Natural killer cell (primary cell): ENCODE measurements around the gene SRRT. TPM values are rescaled to one million over a fixed set of nuclear protein-coding genes. Genes with fewer than 3 reads are reported as not detected.

Experiments
- ATAC-seq, 3 donors: fragments of 150-1000 bp in 2 of 3; fragments of 200-7000 bp in 1 of 3; cut with Tn5 transposase; 1 replicate in 1 of 3; 2 replicates in 2 of 3; pipeline ENCODE4 v1.10.0; 2021; ENCODE audit warnings: mild to moderate bottlenecking in 2 of 3, moderate library complexity in 2 of 3
- DNase-seq, 2 donors: peaks; one replicate each; pipeline versions ENCODE4 v3.0.0 to v3.0.0-alpha.2; 2013 to 2021; ENCODE audit warnings: mixed read lengths in 1 of 2
- H3K27ac ChIP-seq: one replicate; pipeline ENCODE4 v1.5.1; 2013; ENCODE audit warnings: mild to moderate bottlenecking, low read length
- H3K27me3 ChIP-seq: one replicate; pipeline ENCODE4 v1.6.1; 2013; ENCODE audit warnings: low read length; ENCODE audit not compliant: control insufficient read depth, insufficient read depth
- H3K36me3 ChIP-seq: one replicate; pipeline ENCODE4 v1.6.1; 2013; ENCODE audit warnings: low read length; ENCODE audit not compliant: control insufficient read depth, insufficient read depth
- H3K4me1 ChIP-seq: one replicate; pipeline ENCODE4 v1.6.1; 2013; ENCODE audit warnings: low read length; ENCODE audit not compliant: control insufficient read depth, insufficient read depth
- H3K4me3 ChIP-seq: one replicate; pipeline ENCODE4 v1.5.1; 2013; ENCODE audit warnings: low read length
- H3K9me3 ChIP-seq: one replicate; pipeline ENCODE4 v1.6.1; 2013; ENCODE audit warnings: low read length; ENCODE audit not compliant: control insufficient read depth, insufficient read depth
- H3K27ac Mint-ChIP-seq, 2 donors: one replicate each; pipeline ENCODE4 v1.8.0; 2022; ENCODE audit warnings: mild to moderate bottlenecking in 2 of 2, mixed read lengths in 2 of 2, moderate library complexity in 1 of 2
- H3K27me3 Mint-ChIP-seq, 2 donors: one replicate each; pipeline ENCODE4 v1.8.0; 2022; ENCODE audit warnings: low read depth in 2 of 2, mixed read lengths in 2 of 2
- H3K36me3 Mint-ChIP-seq: one replicate; pipeline ENCODE4 v1.8.0; 2022; ENCODE audit warnings: mixed read lengths
- H3K4me1 Mint-ChIP-seq, 2 donors: one replicate each; pipeline ENCODE4 v1.8.0; 2022; ENCODE audit warnings: mixed read lengths in 2 of 2
- H3K4me3 Mint-ChIP-seq: one replicate; pipeline ENCODE4 v1.8.0; 2022; ENCODE audit warnings: mild to moderate bottlenecking, moderate library complexity, mixed read lengths
- H3K9me3 Mint-ChIP-seq, 2 donors: one replicate each; pipeline ENCODE4 v1.8.0; 2022; ENCODE audit warnings: mixed read lengths in 2 of 2
- WGBS: methylation state at CpG from one replicate; pipeline ENCODE4 v1.1.7; 2013; ENCODE audit warnings: missing lambda C conversion rate; ENCODE audit not compliant: insufficient coverage; 5-methylcytosine and 5-hydroxymethylcytosine counted together
- intact Hi-C: fragments of 100-400 bp; cut with micrococcal nuclease; formaldehyde crosslinking; loops from one replicate; pipeline ENCODE4 v1.14.2; 2022
- total RNA-seq, 4 donors: library from RNA; stranded (reverse); fragments of 120-200 nt in 1 of 4; gene quantifications; one replicate each; pipeline versions ENCODE4 v1.2.3 to v1.2.4, GENCODE V29; 2013 to 2022
- TF ChIP-seq, protein P1 (sequence below): fragments of 200-600 bp; IDR thresholded peaks from one replicate; pipeline ENCODE4 v1.8.0; 2022; ENCODE audit warnings: antibody characterized with exemption

Gene SRRT
- total RNA-seq, 3 donors from 2014 or later (not counting 1 experiment from before 2014, with no cell fraction given): 281 to 307 (median 288) TPM

DNA sequence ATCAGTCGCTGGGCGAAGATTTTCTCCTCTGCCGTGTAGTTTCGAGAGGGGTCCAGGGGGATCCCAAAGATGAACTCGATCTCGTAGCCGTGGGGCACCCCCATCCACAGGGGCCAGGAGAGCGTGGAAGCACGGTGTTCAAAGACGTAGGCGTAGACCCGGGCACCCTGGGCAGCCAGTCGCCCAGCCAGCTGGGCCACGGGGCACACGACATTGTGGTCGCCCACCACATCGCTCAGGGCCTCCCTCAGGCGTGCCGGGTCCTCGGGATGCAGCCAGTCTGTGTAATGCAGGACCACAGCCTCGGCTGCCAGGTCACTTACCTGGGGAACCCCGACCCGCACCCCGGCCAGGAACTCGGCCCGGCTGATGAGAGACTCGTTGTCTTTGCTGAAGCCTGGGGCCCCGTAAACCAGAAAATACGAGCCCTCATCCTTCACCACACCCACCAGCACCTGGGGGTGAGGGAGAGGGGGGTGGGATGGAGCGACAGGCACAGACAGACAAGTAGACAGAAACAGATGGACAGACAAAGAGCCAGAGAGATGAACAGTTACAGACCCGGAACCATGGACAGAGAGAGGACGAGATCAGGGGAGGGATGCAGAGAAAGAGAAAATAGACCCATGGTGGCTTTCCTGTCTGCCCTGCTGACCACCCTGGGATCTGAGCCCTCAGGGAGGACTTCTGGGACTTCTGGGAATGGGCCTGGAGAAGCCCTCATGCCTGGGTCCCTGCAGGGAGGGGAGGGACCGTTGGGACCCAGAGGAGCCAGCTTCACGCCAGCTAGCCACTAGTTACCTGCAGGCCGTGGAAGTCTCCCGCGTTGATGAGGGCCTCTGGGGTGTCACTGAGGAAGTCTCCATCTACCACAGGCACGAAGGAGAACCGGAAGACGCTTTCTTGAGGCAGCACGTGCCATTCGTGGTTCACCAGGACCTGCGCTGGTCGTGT, 17.7 kb downstream of the SRRT start:
- no peak overlapping the region for H3K27ac ChIP-seq
- no peaks in the 10 kb centered on the region for H3K36me3 Mint-ChIP-seq
- peaks cover 6% of the 10 kb centered on the region for H3K36me3 ChIP-seq
- H3K4me1 ChIP-seq: peaks cover 54% of the 10 kb centered on the region
- WGBS: 87% methylated on average over 42 of the region's 44 CpGs
- H3K27ac Mint-ChIP-seq: no peak overlapping the region
- TF ChIP-seq, protein P1, sequence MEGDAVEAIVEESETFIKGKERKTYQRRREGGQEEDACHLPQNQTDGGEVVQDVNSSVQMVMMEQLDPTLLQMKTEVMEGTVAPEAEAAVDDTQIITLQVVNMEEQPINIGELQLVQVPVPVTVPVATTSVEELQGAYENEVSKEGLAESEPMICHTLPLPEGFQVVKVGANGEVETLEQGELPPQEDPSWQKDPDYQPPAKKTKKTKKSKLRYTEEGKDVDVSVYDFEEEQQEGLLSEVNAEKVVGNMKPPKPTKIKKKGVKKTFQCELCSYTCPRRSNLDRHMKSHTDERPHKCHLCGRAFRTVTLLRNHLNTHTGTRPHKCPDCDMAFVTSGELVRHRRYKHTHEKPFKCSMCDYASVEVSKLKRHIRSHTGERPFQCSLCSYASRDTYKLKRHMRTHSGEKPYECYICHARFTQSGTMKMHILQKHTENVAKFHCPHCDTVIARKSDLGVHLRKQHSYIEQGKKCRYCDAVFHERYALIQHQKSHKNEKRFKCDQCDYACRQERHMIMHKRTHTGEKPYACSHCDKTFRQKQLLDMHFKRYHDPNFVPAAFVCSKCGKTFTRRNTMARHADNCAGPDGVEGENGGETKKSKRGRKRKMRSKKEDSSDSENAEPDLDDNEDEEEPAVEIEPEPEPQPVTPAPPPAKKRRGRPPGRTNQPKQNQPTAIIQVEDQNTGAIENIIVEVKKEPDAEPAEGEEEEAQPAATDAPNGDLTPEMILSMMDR: no peak
- no peak overlapping the region for H3K4me3 ChIP-seq
- H3K4me1 Mint-ChIP-seq: peaks cover 18 to 37% of the 10 kb centered on the region in 2 donors
- no peaks in the 10 kb centered on the region for H3K9me3 Mint-ChIP-seq
- H3K27me3 Mint-ChIP-seq: peaks cover 23 to 41% of the 10 kb centered on the region in 2 donors
- ATAC-seq (no peak), DNase-seq (no peak)
- H3K9me3 ChIP-seq: no peaks in the 10 kb centered on the region
- H3K27me3 ChIP-seq: peaks cover 24% of the 10 kb centered on the region
- intact Hi-C loops: no loop called here
- H3K4me3 Mint-ChIP-seq: peak overlapping the region; percentile 59

GRCh38 chr7:100893318-100893895, 18.5 kb downstream of the SRRT start:
- peaks cover 18 to 30% of the 10 kb centered on the region in 2 donors for H3K4me1 Mint-ChIP-seq
- intact Hi-C loops: no loop called here
- Histone ChIP-seq H3K4me1 (peaks cover 46% of the 10 kb centered on the region), H3K4me3 (no peak overlapping the region), H3K27ac (no peak overlapping the region), H3K9me3 (no peaks in the 10 kb centered on the region), H3K27me3 (peaks cover 28% of the 10 kb centered on the region), H3K36me3 (no peaks in the 10 kb centered on the region)
- H3K27me3 Mint-ChIP-seq: peaks cover 31 to 49% of the 10 kb centered on the region in 2 donors
- H3K9me3 Mint-ChIP-seq: no peaks in the 10 kb centered on the region
- DNase-seq (no peak), ATAC-seq (no peak)
- TF ChIP-seq, protein P1: no peak
- WGBS: 94% methylated on average over 32 of the region's 32 CpGs
- H3K36me3 Mint-ChIP-seq: no peaks in the 10 kb centered on the region
- H3K4me3 Mint-ChIP-seq: no peak overlapping the region
- H3K27ac Mint-ChIP-seq: no peak overlapping the region

GRCh38 chr7:100893910-100894721, 19.2 kb downstream of the SRRT start:
- Histone ChIP-seq H3K4me1 (peaks cover 39% of the 10 kb centered on the region), H3K36me3 (no peaks in the 10 kb centered on the region), H3K27ac (no peak overlapping the region), H3K9me3 (no peaks in the 10 kb centered on the region), H3K27me3 (peaks cover 28% of the 10 kb centered on the region), H3K4me3 (no peak overlapping the region)
- no peaks in the 10 kb centered on the region for H3K9me3 Mint-ChIP-seq
- TF ChIP-seq, protein P1: no peak
- H3K36me3 Mint-ChIP-seq: no peaks in the 10 kb centered on the region
- H3K4me3 Mint-ChIP-seq: peak overlapping the region; percentile 7
- peak overlapping the region in 1 of 2 donors; percentile 42 for H3K27ac Mint-ChIP-seq
- intact Hi-C loops: no loop called here
- WGBS: 51% methylated on average over 36 of the region's 40 CpGs
- peaks cover 32 to 50% of the 10 kb centered on the region in 2 donors for H3K27me3 Mint-ChIP-seq
- H3K4me1 Mint-ChIP-seq: peaks cover 18 to 26% of the 10 kb centered on the region in 2 donors
- DNase-seq: no peak
- ATAC-seq: no peak
